Left forelimb (tissue), 1 donor: ENCODE data around the gene EIF5A.
A peak's percentile ranks its signal among the peaks of the same experiment; 100 is the strongest.
"Not testable (repeated sequence)": the region's sequence is repeated elsewhere in the genome, so short reads cannot be mapped to it uniquely, and the experiment has no call there.

Experiments
- DNase-seq: peaks from one replicate; pipeline ENCODE4 v3.0.0-alpha.2; 2018; ENCODE audit warnings: low spot score

EIF5A gene

GRCh38 chr17:7330638-7331015 lies 23.2 kb downstream of the EIF5A start:
- no peak for DNase-seq

GRCh38 chr17:7332111-7332510 lies 24.7 kb downstream of the EIF5A start:
- DNase-seq, result no peak

GRCh38 chr17:7332600-7333069 lies 25.2 kb downstream of the EIF5A start:
- not testable (repeated sequence) for DNase-seq

- no peak for DNase-seq
Measured at GRCh38 chr17:7334938-7335538, 27.6 kb downstream of the EIF5A start.

- not testable (repeated sequence) for DNase-seq
Measured at GRCh38 chr17:7335765-7336164, 28.3 kb downstream of the EIF5A start.

GRCh38 chr17:7336240-7337175 lies 29.1 kb downstream of the EIF5A start, which contains the start of gene ACAP1:
Gene ACAP1, plus strand, starts transcription at chr17:7336529. Its CDS starts 206 bp downstream, at chr17:7336735.
- DNase-seq, result no peak

GRCh38 chr17:7337600-7337999 lies 30.2 kb downstream of the EIF5A start:
- not testable (repeated sequence) for DNase-seq

- no peak for DNase-seq
Measured at GRCh38 chr17:7340179-7340578, 32.8 kb downstream of the EIF5A start.

- DNase-seq, result no peak
Measured at GRCh38 chr17:7341842-7342241, 34.4 kb downstream of the EIF5A start.

- no peak for DNase-seq
Measured at GRCh38 chr17:7343250-7343649, 35.8 kb downstream of the EIF5A start.

GRCh38 chr17:7346761-7347614 lies 39.6 kb downstream of the EIF5A start:
- no peak for DNase-seq

GRCh38 chr17:7347630-7348477 lies 40.4 kb downstream of the EIF5A start:
- no peak for DNase-seq

- no peak for DNase-seq
Measured at GRCh38 chr17:7348478-7349242, 41.2 kb downstream of the EIF5A start.

GRCh38 chr17:7351665-7352502 lies 44.5 kb downstream of the EIF5A start, which contains the start of gene KCTD11:
Gene KCTD11, plus strand, starts transcription at chr17:7352162.
- DNase-seq, result peak; percentile 91

- no peak for DNase-seq
Measured at GRCh38 chr17:7352503-7352889, 45.1 kb downstream of the EIF5A start.

- no peak for DNase-seq
Measured at GRCh38 chr17:7352910-7353635, 45.6 kb downstream of the EIF5A start.

- DNase-seq, result no peak
Measured at GRCh38 chr17:7354262-7354843, 46.9 kb downstream of the EIF5A start.

- DNase-seq, result no peak
Measured at GRCh38 chr17:7355053-7355452, 47.6 kb downstream of the EIF5A start, which contains the start of gene TMEM95. Gene TMEM95, plus strand, starts transcription at chr17:7355156. Its CDS starts 49 bp downstream, at chr17:7355205.
